Measurements from ENCODE around the gene MELTF.

The MELTF gene

GRCh38 chr3:197017003-197017402, 12.6 kb downstream of the MELTF start:
- Histone ChIP-seq H3K27me3 (ENCODE audit: control insufficient read depth, insufficient read depth, low read length) (no peaks in the 10 kb centered on the region), H3K9ac (ENCODE audit: low read length) (no peak overlapping the region), H3K4me3 (ENCODE audit: low read depth, low read length) (no peak overlapping the region), H3K9me3 (ENCODE audit: control insufficient read depth, insufficient read depth, low read depth, low read length) (no peaks in the 10 kb centered on the region), H3K36me3 (ENCODE audit: control insufficient read depth, insufficient read depth, low read length) (no peaks in the 10 kb centered on the region), H3K27ac (ENCODE audit: low read depth, low read length) (no peak overlapping the region), H3K4me1 (ENCODE audit: control insufficient read depth, insufficient read depth, low read length) (peaks cover 10% of the 10 kb centered on the region; the same call in 1 of the 2 replicates)

GRCh38 chr3:197015790-197016736, 13.6 kb downstream of the MELTF start:
- Histone ChIP-seq H3K9ac (ENCODE audit: low read length) (no peak overlapping the region), H3K27me3 (ENCODE audit: control insufficient read depth, insufficient read depth, low read length) (no peaks in the 10 kb centered on the region), H3K27ac (ENCODE audit: low read depth, low read length) (no peak overlapping the region)

GRCh38 chr3:197014942-197015575, 14.6 kb downstream of the MELTF start:
- H3K27me3 ChIP-seq (ENCODE audit: control insufficient read depth, insufficient read depth, low read length) = no peaks in the 10 kb centered on the region
- no peak overlapping the region for H3K9ac ChIP-seq (ENCODE audit: low read length)
- H3K4me3 ChIP-seq (ENCODE audit: low read depth, low read length) = no peak overlapping the region
- no peaks in the 10 kb centered on the region for H3K9me3 ChIP-seq (ENCODE audit: control insufficient read depth, insufficient read depth, low read depth, low read length)
- no peaks in the 10 kb centered on the region for H3K4me1 ChIP-seq (ENCODE audit: control insufficient read depth, insufficient read depth, low read length)
- H3K27ac ChIP-seq (ENCODE audit: low read depth, low read length) = no peak overlapping the region
- H3K36me3 ChIP-seq (ENCODE audit: control insufficient read depth, insufficient read depth, low read length) = no peaks in the 10 kb centered on the region

More at GRCh38 chr3:197015790-197016736, 13.6 kb downstream of the MELTF start:
- no peaks in the 10 kb centered on the region for H3K9me3 ChIP-seq (ENCODE audit: control insufficient read depth, insufficient read depth, low read depth, low read length)
- H3K36me3 ChIP-seq (ENCODE audit: control insufficient read depth, insufficient read depth, low read length) = no peaks in the 10 kb centered on the region
- peaks cover 2% of the 10 kb centered on the region; the same call in 1 of the 2 replicates for H3K4me1 ChIP-seq (ENCODE audit: control insufficient read depth, insufficient read depth, low read length)
- H3K4me3 ChIP-seq (ENCODE audit: low read depth, low read length) = no peak overlapping the region

DNA sequence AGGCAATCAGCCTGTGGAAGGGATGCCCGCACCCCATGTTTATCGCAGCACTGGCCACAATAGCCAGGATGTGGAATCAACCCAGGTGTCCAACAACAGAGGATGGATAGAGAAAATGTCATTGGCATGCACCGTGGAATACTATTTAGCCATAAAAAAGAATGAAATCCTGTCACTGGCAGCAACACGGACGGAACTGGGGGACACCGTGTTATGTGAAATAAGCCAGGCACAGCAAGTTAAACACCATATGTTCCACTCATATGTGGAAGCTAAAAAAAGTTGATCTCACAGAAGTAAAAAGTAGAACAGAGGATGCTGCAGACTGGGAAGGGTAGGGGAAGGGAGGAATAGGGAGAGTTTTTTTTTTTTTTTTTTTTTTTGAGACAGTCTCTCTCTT, 15.6 kb downstream of the MELTF start:
- Histone ChIP-seq H3K4me1 (ENCODE audit: control insufficient read depth, insufficient read depth, low read length) (no peaks in the 10 kb centered on the region), H3K27ac (ENCODE audit: low read depth, low read length) (no peak overlapping the region), H3K36me3 (ENCODE audit: control insufficient read depth, insufficient read depth, low read length) (no peaks in the 10 kb centered on the region), H3K27me3 (ENCODE audit: control insufficient read depth, insufficient read depth, low read length) (no peaks in the 10 kb centered on the region), H3K9me3 (ENCODE audit: control insufficient read depth, insufficient read depth, low read depth, low read length) (no peaks in the 10 kb centered on the region), H3K4me3 (ENCODE audit: low read depth, low read length) (no peak overlapping the region), H3K9ac (ENCODE audit: low read length) (no peak overlapping the region)

DNA sequence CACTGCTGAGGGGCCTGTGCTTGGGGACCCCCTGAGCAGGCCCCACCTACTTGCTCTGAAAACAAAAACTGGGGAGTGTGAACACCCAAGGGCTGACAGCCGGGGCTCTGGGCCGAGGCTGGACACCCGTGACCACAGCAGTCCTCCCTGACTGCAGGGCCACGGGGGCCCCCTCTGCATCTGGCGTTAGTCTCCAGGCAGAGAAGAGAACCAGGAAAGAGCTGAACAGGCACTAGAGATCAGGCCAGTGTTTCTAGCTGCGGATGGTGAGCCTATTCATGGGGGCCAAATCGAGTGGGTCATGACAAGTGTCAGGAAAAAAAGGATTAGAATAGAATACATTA, 17.1 kb downstream of the MELTF start:
- no peak overlapping the region for H3K9ac ChIP-seq (ENCODE audit: low read length)
- peaks cover 7% of the 10 kb centered on the region; the same call in 1 of the 2 replicates for H3K4me1 ChIP-seq (ENCODE audit: control insufficient read depth, insufficient read depth, low read length)
- H3K27me3 ChIP-seq (ENCODE audit: control insufficient read depth, insufficient read depth, low read length) = no peaks in the 10 kb centered on the region
- no peak overlapping the region for H3K4me3 ChIP-seq (ENCODE audit: low read depth, low read length)
- no peaks in the 10 kb centered on the region for H3K9me3 ChIP-seq (ENCODE audit: control insufficient read depth, insufficient read depth, low read depth, low read length)
- H3K36me3 ChIP-seq (ENCODE audit: control insufficient read depth, insufficient read depth, low read length) = no peaks in the 10 kb centered on the region
- no peak overlapping the region for H3K27ac ChIP-seq (ENCODE audit: low read depth, low read length)

GRCh38 chr3:197011780-197012539, 17.7 kb downstream of the MELTF start:
- Histone ChIP-seq H3K9ac (ENCODE audit: low read length) (no peak overlapping the region), H3K4me3 (ENCODE audit: low read depth, low read length) (no peak overlapping the region), H3K27ac (ENCODE audit: low read depth, low read length) (no peak overlapping the region), H3K27me3 (ENCODE audit: control insufficient read depth, insufficient read depth, low read length) (no peaks in the 10 kb centered on the region), H3K9me3 (ENCODE audit: control insufficient read depth, insufficient read depth, low read depth, low read length) (no peaks in the 10 kb centered on the region), H3K36me3 (ENCODE audit: control insufficient read depth, insufficient read depth, low read length) (no peaks in the 10 kb centered on the region), H3K4me1 (ENCODE audit: control insufficient read depth, insufficient read depth, low read length) (peaks cover 7% of the 10 kb centered on the region; the same call in 1 of the 2 replicates)

DNA sequence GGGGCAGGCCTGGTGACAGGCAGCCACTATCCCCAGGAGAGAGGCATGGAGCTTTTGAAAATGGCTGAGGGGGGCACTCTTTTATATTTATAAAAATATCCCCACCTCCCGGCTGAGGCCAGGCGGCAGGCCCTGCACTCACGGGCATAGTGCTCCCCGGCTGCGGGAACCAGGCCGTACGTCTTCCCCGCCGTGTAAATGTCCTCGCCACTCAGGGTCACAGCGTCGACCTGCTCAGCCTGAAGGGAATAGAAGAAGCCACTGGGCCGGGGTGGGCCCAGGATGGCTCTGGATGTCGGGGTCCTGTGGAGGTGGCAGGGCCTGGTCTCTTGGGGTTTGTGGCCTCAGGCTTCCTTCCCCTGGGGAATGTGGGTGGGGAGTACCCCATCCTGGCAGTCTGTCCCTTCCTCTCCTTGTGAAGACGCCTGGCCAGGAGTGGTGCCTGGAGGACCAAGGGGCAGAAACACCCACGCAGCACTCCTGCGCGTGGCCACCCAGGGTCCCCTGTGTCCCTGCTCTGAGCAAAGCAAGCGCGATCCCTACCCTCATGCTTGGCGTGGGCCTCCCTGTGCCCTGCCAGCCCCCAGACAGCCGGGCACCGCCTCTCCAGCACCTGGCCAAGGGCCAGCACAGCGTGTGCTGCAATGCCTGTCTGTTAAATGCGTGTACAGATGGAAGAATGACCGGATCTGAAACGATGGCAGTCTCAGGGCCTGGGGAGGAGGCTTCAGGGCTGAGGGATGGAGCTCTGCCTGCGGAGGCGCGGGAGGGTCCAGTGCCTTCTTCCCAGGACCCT, 18.9 kb downstream of the MELTF start:
- no peaks in the 10 kb centered on the region for H3K9me3 ChIP-seq (ENCODE audit: control insufficient read depth, insufficient read depth, low read depth, low read length)
- H3K27ac ChIP-seq (ENCODE audit: low read depth, low read length) = no peak overlapping the region
- no peaks in the 10 kb centered on the region for H3K27me3 ChIP-seq (ENCODE audit: control insufficient read depth, insufficient read depth, low read length)
- H3K4me1 ChIP-seq (ENCODE audit: control insufficient read depth, insufficient read depth, low read length) = peaks cover 7% of the 10 kb centered on the region; the same call in 1 of the 2 replicates
- H3K9ac ChIP-seq (ENCODE audit: low read length) = no peak overlapping the region
- H3K4me3 ChIP-seq (ENCODE audit: low read depth, low read length) = no peak overlapping the region
- H3K36me3 ChIP-seq (ENCODE audit: control insufficient read depth, insufficient read depth, low read length) = no peaks in the 10 kb centered on the region

GRCh38 chr3:197009532-197010019, 20.0 kb downstream of the MELTF start:
- Histone ChIP-seq H3K9ac (ENCODE audit: low read length) (no peak overlapping the region), H3K36me3 (ENCODE audit: control insufficient read depth, insufficient read depth, low read length) (no peaks in the 10 kb centered on the region), H3K9me3 (ENCODE audit: control insufficient read depth, insufficient read depth, low read depth, low read length) (no peaks in the 10 kb centered on the region), H3K4me3 (ENCODE audit: low read depth, low read length) (no peak overlapping the region), H3K27ac (ENCODE audit: low read depth, low read length) (no peak overlapping the region), H3K4me1 (ENCODE audit: control insufficient read depth, insufficient read depth, low read length) (peaks cover 7% of the 10 kb centered on the region; the same call in 1 of the 2 replicates), H3K27me3 (ENCODE audit: control insufficient read depth, insufficient read depth, low read length) (peaks cover 6% of the 10 kb centered on the region)

GRCh38 chr3:197008436-197009209, 21.0 kb downstream of the MELTF start:
- peaks cover 12% of the 10 kb centered on the region for H3K4me1 ChIP-seq (ENCODE audit: control insufficient read depth, insufficient read depth, low read length)
- peaks cover 16% of the 10 kb centered on the region for H3K27me3 ChIP-seq (ENCODE audit: control insufficient read depth, insufficient read depth, low read length)
- H3K9me3 ChIP-seq (ENCODE audit: control insufficient read depth, insufficient read depth, low read depth, low read length) = no peaks in the 10 kb centered on the region
- H3K36me3 ChIP-seq (ENCODE audit: control insufficient read depth, insufficient read depth, low read length) = no peaks in the 10 kb centered on the region
- H3K4me3 ChIP-seq (ENCODE audit: low read depth, low read length) = no peak overlapping the region
- H3K27ac ChIP-seq (ENCODE audit: low read depth, low read length) = no peak overlapping the region
- H3K9ac ChIP-seq (ENCODE audit: low read length) = no peak overlapping the region

DNA sequence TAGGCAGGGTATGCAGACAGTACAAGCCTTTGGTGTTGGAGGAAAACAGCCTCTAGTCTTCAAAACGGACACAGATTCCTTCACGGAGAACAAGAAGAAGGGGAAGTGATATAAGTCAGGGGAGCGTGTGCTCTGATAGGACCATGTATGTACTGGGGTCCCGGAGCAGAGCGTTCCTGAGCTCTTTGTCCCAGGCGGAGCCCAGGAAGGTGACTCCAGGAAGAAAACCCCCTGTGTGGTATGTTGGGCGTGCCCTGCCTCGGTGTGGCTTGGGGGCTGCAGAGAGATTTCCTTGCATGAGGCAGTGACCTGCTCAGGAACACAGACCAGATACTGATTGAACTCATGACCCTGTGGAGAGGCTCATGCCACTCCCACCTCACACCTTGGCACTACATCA, 21.7 kb downstream of the MELTF start:
- Histone ChIP-seq H3K4me3 (ENCODE audit: low read depth, low read length) (no peak overlapping the region), H3K9ac (ENCODE audit: low read length) (no peak overlapping the region), H3K4me1 (ENCODE audit: control insufficient read depth, insufficient read depth, low read length) (peaks cover 12% of the 10 kb centered on the region)

More for the DNA sequence above, 21.7 kb downstream of the MELTF start:
- Histone ChIP-seq H3K9me3 (ENCODE audit: control insufficient read depth, insufficient read depth, low read depth, low read length) (no peaks in the 10 kb centered on the region), H3K27ac (ENCODE audit: low read depth, low read length) (no peak overlapping the region), H3K27me3 (ENCODE audit: control insufficient read depth, insufficient read depth, low read length) (peaks cover 18% of the 10 kb centered on the region), H3K36me3 (ENCODE audit: control insufficient read depth, insufficient read depth, low read length) (no peaks in the 10 kb centered on the region)

All from HUES6 (cell line).